Activated CD8-positive, alpha-beta memory T cell treated with anti-CD3 and anti-CD28 coated beads for 24 hours (primary cell): ENCODE data around the gene CCDC148.
A peak's percentile ranks its signal among the peaks of the same experiment; 100 is the strongest.

ENCODE experiments used
- DNase-seq: peaks from one replicate; pipeline ENCODE4 v3.0.0-alpha.2; 2020

The CCDC148 gene

DNA sequence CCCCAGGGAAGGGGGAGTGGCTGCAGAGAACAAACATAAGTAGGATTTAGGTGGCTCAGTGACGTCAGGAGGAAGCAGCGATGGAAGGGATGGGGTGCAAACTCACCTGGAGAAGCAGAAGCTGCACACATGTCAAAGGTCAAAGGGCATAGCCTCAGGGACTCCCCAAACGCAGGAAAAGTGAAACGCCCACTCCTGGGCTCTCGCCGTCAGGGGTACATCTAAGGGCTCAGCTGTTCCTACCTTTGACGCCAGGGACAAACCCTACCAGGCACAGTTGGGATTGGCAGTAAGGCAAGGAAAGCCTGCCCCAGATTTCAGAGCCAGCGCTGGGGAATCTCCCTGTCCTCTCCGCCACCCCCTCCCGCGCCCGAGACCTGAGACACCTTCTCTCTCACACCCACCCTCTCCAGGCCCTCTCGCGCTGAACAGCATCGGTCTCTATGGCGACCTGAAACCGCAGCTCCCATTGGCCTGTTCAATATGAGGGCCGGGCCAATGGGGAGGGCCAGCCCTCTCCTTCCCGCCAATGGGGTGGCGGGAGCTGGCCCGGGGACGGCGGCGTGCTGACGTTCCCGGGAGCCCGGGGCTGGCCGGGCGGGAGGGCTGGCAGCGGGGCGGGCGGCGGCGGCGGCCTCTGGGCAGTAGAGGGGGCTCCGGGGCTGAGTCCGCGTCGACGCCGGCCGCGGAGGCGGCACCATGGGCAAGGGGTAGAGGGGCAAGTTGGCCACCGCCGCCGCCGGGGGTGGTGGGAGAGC is at the start of gene CCDC148, which contains the start of gene PKP4:
Gene CCDC148, minus strand, starts transcription at position 445 of the 758 bp plus-strand sequence. Its CDS starts 314 bp downstream, at position 131.
Gene PKP4, plus strand, starts transcription at position 644 of the 758 bp plus-strand sequence. CDS start 76,233 bp downstream, outside the sequence.
- DNase-seq = peak; percentile 91

GRCh38 chr2:158505448-158505934 is 48.9 kb upstream of the CCDC148 start:
- DNase-seq = no peak

DNA sequence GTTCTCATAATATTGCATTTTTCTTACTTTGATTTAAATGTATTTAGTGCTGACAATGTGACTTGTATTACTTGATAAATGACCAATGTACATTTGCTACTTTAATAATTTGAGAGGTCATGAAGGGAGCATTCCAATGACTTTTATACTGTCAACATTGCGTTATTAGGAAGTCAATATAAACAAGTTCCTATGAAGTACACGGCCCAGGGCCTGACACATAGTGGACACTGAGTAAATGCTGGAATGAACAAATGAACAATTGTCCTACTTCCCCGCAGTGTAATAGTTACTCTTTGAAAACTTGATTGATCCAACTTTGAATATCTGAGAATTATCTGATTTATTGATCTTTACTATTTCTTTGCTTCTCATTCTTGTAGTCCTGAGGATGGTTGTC is 47.5 kb upstream of the CCDC148 start:
- DNase-seq = no peak

DNA sequence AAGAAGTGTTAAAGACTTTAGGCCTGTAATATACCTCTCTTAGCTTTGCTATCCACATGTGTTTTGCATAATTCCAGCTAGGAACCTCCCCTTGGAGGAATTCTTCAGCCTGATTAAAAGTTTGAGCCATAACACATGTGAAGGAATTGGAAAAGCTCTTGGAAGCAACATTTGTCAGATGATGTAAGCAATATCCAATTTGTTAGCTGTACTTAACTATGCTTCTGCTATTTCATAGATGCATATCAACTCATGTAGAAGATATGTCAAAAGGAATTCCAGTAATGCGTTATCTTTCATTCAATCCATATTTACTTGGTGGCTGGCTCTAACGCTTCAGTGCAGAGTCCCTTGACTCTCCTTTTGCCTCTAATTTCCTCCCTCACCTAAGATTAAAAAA is 46.4 kb upstream of the CCDC148 start:
- no peak for DNase-seq

GRCh38 chr2:158501301-158501700 is 44.7 kb upstream of the CCDC148 start:
- no peak for DNase-seq

DNA sequence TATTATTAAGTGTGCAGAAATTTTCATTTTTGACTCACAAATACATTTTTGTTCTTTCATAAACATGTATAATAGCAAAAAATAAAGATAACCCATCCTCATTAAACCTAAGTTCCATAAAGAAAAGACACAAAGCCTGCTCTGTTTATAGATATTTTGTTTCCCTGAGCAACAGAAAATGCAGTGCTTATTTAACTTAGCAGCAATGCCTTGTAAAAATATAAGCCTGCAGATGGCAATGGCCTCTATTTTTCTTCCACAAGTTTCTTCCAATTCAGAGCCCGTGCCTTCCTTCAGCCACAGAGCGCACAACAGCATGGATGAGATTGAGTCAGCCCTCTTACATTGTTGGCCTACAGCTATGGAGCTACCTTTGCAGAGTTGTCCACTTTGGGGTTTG is 43.8 kb upstream of the CCDC148 start:
- DNase-seq = no peak

GRCh38 chr2:158499383-158499782 is 42.8 kb upstream of the CCDC148 start:
- no peak for DNase-seq

DNA sequence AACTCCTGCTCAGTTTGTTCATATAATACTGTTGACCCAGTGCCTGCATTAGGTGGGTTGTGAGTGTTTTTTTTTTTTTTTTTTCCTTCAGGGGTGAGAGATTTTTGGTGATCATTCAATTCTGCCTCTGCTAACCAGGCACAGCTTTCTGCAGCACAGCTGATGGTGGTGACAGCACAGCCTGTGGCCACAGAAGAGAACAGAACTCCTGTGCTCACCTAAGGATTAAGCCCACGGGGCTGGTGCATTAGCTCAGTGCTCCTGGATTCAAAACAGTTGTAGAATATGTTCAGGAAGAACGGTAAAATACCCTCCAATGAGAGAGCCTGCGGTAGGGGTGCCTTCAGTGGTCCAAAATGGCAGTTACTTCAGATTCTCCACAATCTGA is 42.2 kb upstream of the CCDC148 start:
- DNase-seq = no peak

- DNase-seq = no peak
These were observed 41.6 kb upstream of the CCDC148 start for GRCh38 chr2:158498043-158498748.

DNA sequence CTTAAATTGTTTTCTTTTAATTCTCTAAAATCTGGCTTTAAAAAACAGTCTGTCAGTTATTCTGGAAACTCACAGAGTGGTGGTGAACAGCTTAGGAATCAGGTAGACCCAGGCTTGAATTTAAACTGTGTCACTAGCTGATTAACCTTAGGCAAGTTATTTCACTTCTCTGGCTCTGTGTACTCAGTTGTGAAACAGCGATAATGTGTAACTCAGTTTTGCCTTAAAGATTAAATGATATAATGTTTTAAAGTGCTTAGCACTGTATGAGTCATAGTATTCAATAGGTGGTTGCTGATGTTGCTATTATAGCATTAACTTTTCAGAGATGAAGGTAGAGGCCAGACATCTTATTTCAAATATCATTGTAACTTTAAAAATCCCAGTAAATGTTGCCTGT is 40.9 kb upstream of the CCDC148 start:
- DNase-seq = no peak

DNA sequence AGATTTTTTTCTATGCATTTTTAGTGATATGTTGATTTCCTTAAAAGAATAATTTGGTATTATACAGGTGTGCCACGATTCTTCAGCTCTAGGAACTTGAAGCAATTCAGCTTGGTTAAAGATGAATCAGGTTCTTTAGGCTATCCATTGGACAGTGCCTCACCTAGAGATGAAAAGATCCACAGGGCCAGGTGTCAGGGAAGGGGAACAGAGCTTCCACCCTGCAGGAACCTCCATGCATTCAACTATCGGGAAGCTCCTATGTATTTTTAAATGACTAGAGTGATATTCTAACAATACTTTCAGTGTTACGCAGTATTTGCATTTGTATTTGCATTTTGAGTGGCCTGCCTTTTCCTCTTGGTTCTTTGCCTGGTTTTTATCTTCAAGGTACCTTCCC is 40.4 kb upstream of the CCDC148 start:
- DNase-seq = no peak

- DNase-seq = no peak
These were observed 38.6 kb upstream of the CCDC148 start for GRCh38 chr2:158495175-158495574.

GRCh38 chr2:158493458-158493857 is 36.9 kb upstream of the CCDC148 start:
- DNase-seq = no peak

- DNase-seq = no peak
These were observed 34.5 kb upstream of the CCDC148 start for GRCh38 chr2:158491072-158491471.

DNA sequence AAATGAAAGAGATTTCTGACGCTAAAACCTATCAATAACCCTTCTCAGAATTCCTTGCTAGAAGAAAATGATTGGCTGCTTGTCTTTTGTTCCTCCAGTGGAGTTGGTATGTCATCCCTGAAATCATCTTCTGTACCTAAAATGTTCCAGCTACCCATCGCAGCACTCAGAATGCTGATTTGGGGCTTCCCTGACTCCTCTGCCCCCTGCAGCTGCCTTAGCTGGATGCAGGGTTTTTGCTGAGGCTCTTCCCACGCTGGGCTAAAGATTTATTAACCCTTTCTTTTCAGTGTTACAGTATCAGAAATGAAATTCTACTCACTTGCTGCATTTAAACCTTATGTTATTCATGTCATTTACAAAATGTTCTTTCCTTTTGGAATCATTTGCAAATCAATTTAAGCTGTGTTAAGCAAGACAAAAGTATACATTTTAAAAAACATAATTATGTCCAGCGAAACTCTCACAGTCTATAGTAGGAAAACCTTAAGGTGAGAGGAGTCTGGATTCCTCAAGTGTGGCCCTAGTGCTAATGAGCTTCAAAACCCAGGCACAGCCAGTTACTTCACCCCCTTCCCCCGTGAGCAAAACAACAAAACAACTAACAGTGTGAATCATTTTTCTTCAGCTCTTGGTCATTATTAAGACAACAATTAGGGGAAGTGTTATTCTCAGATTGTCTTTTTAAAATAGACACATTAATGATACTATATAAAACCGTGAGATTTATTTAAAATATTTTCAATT is 33.0 kb upstream of the CCDC148 start:
- no peak for DNase-seq

DNA sequence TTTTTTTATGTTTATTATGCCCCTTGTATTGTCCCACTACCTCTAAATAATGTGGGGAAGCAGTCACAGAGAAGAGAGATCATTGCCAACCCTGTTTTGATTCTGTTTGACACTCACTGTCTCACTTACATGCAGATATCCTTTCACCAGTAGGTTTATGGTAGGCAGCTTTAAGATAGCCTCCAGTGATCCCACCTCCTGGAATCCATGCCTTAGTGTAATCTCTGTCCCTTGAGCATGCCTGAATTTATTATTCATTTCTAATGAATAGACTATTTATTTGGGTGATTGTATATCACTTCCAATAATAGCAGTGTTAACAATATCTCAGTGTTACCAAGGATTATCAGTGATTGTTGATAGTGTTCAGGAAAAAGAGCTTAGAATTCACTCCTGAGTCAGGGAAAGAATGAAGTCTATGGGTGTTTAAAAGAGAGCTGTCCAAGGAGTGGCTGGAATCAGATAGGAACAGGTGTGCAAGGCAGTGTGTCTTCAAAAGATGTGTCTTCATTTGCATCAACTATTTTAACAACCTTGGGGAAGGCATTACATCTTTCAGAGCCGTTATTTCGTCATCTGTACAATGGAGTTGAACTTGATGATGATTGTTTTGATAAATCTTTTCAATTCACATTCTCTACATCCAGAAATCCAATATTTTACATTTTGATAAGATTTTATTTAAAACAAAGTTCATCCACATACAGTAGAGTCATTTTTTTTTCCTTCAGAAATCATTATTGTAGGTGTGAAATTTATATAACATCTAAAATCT is 32.1 kb upstream of the CCDC148 start:
- no peak for DNase-seq

- no peak for DNase-seq
These were observed 30.9 kb upstream of the CCDC148 start for GRCh38 chr2:158487419-158487818.

GRCh38 chr2:158486970-158487325 is 30.4 kb upstream of the CCDC148 start:
- DNase-seq = no peak

- DNase-seq = no peak
These were observed 29.8 kb upstream of the CCDC148 start for GRCh38 chr2:158486150-158486969.

DNA sequence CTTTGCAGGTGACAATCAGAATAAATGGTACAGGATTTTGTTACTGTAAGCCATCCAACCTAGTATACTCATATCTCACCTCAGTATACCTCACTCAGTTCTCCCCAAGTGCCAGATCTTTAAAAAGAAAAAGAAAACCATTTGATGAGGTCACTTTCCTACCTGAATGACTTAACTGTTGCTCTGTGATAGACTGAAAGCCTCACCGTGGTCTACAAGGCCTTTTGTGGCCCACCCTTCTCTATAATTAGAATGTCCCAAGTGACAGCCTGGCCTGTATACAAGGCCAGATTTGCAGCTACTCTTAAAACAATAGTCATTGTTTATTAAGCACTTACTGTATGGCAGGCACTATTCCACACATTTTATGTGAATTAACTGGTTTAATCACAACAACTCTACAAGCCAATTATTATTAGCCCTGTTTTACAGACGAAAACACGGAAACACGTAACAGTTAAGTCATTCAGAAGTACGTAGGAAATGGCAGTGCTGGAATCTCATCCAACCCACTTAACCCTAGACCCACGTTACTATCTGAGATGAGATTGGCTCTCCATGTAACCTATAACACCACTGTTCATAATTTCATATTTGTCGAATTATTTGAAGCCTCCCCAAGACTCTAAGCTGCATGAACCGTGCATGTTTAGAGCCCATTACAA is 28.5 kb upstream of the CCDC148 start:
- DNase-seq = no peak

- no peak for DNase-seq
These were observed 26.0 kb upstream of the CCDC148 start for GRCh38 chr2:158482594-158482993.
